Measurements from ENCODE around the gene KLHL9. TPM values are rescaled to one million over a fixed set of nuclear protein-coding genes. Genes with fewer than 3 reads are reported as not detected.

The KLHL9 gene
- total and polyA plus RNA-seq, 2 donors from 2014 or later, result 10.4 to 30.5 TPM

DNA sequence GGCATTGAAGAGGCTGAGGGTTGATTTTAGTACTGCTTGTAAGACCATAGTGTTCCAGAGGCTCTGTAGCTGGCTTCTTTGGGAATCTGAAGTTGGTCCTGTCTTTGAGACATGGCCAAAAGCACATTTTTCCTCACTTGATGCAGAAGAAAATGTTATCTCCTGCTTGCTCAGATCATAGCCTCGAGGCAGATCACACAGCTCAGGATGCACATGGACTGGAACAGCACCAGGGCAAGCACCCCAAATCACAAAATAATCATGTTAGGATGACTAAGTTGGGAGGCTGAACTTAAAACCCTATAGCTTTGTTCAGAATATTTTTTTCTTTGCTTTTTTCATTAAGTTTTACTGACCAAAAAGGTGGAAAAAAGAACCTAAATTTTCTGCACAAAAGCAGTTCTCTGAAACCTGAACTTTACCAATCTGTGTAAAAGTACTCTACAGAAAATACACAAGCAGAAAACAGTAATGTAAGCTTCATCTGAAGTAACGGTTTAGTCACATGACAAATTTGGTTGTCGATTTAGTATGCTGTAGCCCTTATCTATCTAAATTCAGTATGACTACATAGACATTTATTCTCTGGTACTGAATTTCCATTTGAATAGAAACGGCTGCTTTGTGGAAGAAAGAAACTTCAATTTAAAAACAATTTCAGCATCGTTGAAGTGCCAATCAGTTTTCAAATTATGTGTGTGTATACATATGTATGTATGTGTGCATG, 3.4 kb downstream of the KLHL9 start:
- no peak overlapping the region for H3K4me3 ChIP-seq (ENCODE audit: low read length in 3 of 3)
- no peak for FAIRE-seq
- H3K36me3 ChIP-seq (ENCODE audit: control insufficient read depth in 2 of 3, insufficient read depth in 3 of 3, low read length in 3 of 3), result peaks cover 0 to 4% (median 0%) of the 10 kb centered on the region in 3 donors
- H3K9me3 ChIP-seq (ENCODE audit: control insufficient read depth in 2 of 3, insufficient read depth in 1 of 3, low read length in 3 of 3), result no peaks in the 10 kb centered on the region
- intact Hi-C loops (cut with DNase I), result no loop called here
- no peak for TF ChIP-seq CTCF (IDR thresholded peaks at IDR 0.05; ENCODE audit: borderline replicate concordance, extremely low read depth, insufficient read depth)
- no peak overlapping the region for H3K27ac ChIP-seq (ENCODE audit: low read depth in 2 of 2, low read length in 2 of 2)
- DNase-seq, result no peak
- H3K9ac ChIP-seq (ENCODE audit: low read length in 3 of 3), result no peak overlapping the region
- H3K27me3 ChIP-seq (ENCODE audit: control insufficient read depth, insufficient read depth, low read length), result no peaks in the 10 kb centered on the region
- peaks cover 5 to 16% (median 12%) of the 10 kb centered on the region in 3 donors for H3K4me1 ChIP-seq (ENCODE audit: control insufficient read depth in 2 of 3, insufficient read depth in 2 of 3, low read depth in 1 of 3, low read length in 3 of 3)

GRCh38 chr9:21326526-21327139, 8.6 kb downstream of the KLHL9 start:
- Histone ChIP-seq H3K9me3 (ENCODE audit: control insufficient read depth in 2 of 3, insufficient read depth in 1 of 3, low read length in 3 of 3) (no peaks in the 10 kb centered on the region), H3K4me3 (ENCODE audit: low read length in 3 of 3) (no peak overlapping the region), H3K4me1 (ENCODE audit: control insufficient read depth in 2 of 3, insufficient read depth in 2 of 3, low read depth in 1 of 3, low read length in 3 of 3) (peaks cover 0 to 1% (median 0%) of the 10 kb centered on the region in 3 donors), H3K9ac (ENCODE audit: low read length in 3 of 3) (no peak overlapping the region), H3K27me3 (ENCODE audit: control insufficient read depth, insufficient read depth, low read length) (no peaks in the 10 kb centered on the region), H3K27ac (ENCODE audit: low read depth in 2 of 2, low read length in 2 of 2) (no peak overlapping the region), H3K36me3 (ENCODE audit: control insufficient read depth in 2 of 3, insufficient read depth in 3 of 3, low read length in 3 of 3) (peaks cover 0 to 8% (median 8%) of the 10 kb centered on the region in 3 donors)
- FAIRE-seq, result peak; percentile 97
- TF ChIP-seq CTCF (IDR thresholded peaks at IDR 0.05; ENCODE audit: borderline replicate concordance, extremely low read depth, insufficient read depth), result peak; percentile 43
- DNase-seq, result peak in 2 of 5 donors; percentile 63 to 66
- intact Hi-C loops (cut with DNase I), result no loop called here

- Histone ChIP-seq H3K9ac (ENCODE audit: low read length in 3 of 3) (no peak overlapping the region), H3K27me3 (ENCODE audit: control insufficient read depth, insufficient read depth, low read length) (no peaks in the 10 kb centered on the region), H3K36me3 (ENCODE audit: control insufficient read depth in 2 of 3, insufficient read depth in 3 of 3, low read length in 3 of 3) (peaks cover 0 to 10% (median 8%) of the 10 kb centered on the region in 3 donors), H3K4me1 (ENCODE audit: control insufficient read depth in 2 of 3, insufficient read depth in 2 of 3, low read depth in 1 of 3, low read length in 3 of 3) (no peaks in the 10 kb centered on the region), H3K27ac (ENCODE audit: low read depth in 2 of 2, low read length in 2 of 2) (no peak overlapping the region), H3K4me3 (ENCODE audit: low read length in 3 of 3) (no peak overlapping the region), H3K9me3 (ENCODE audit: control insufficient read depth in 2 of 3, insufficient read depth in 1 of 3, low read length in 3 of 3) (no peaks in the 10 kb centered on the region)
- FAIRE-seq (no peak), DNase-seq (no peak)
- intact Hi-C loops (cut with DNase I), result no loop called here
- TF ChIP-seq CTCF (IDR thresholded peaks at IDR 0.05; ENCODE audit: borderline replicate concordance, extremely low read depth, insufficient read depth), result no peak
Observed at GRCh38 chr9:21324047-21324446, 11.2 kb downstream of the KLHL9 start.
